GM12891 (cell line): ENCODE measurements around the gene AP3B2.
"Not testable (repeated sequence)": the region's sequence is repeated elsewhere in the genome, so short reads cannot be mapped to it uniquely, and the experiment has no call there.

Experiments
- DNase-seq: peaks from one replicate; pipeline ENCODE4 v3.0.0; 2011; ENCODE audit warnings: low spot score; ENCODE audit not compliant: insufficient read length
- FAIRE-seq: peaks from 2 replicates; lab custom pipeline; 2011; peaks lifted over from hg19 to GRCh38; lab: Jason Lieb, UNC
- PAX5 ChIP-seq: IDR thresholded peaks from 2 replicates; pipeline ENCODE4 v1.6.1; 2011; ENCODE audit warnings: low read length, moderate library complexity, mild to moderate bottlenecking; ENCODE audit not compliant: insufficient read depth, severe bottlenecking
- POLR2A ChIP-seq: IDR thresholded peaks from 2 replicates; pipeline ENCODE4 v1.6.1; 2011; ENCODE audit warnings: low read depth, low read length, control low read depth
- POLR2AphosphoS5 ChIP-seq: IDR thresholded peaks from 2 replicates; pipeline ENCODE4 v1.6.1; 2011; ENCODE audit warnings: low read depth, low read length, control low read depth
- POU2F2 ChIP-seq: IDR thresholded peaks from 2 replicates; pipeline ENCODE4 v1.6.1; 2011; ENCODE audit warnings: low read depth, mild to moderate bottlenecking, control low read depth, low read length, moderate library complexity
- SPI1 ChIP-seq: IDR thresholded peaks from 2 replicates; pipeline ENCODE4 v1.6.1; 2011; ENCODE audit warnings: low read depth, low read length, control low read depth
- TAF1 ChIP-seq: IDR thresholded peaks from 2 replicates; pipeline ENCODE4 v1.6.1; 2011; ENCODE audit warnings: low read depth, low read length, control low read depth

Gene AP3B2

GRCh38 chr15:82737975-82738374 is 28.3 kb upstream of the AP3B2 start:
- no peak for FAIRE-seq

GRCh38 chr15:82731527-82731926 is 21.9 kb upstream of the AP3B2 start:
- FAIRE-seq (no peak), DNase-seq (no peak)
- TF ChIP-seq POLR2AphosphoS5 (no peak), PAX5 (no peak), POU2F2 (no peak), POLR2A (no peak), SPI1 (no peak), TAF1 (no peak)

More at GRCh38 chr15:82737975-82738374, 28.3 kb upstream of the AP3B2 start:
- no peak for TF ChIP-seq POLR2AphosphoS5
- TF ChIP-seq POLR2A = no peak
- no peak for TF ChIP-seq SPI1
- TF ChIP-seq POU2F2 = no peak
- TF ChIP-seq TAF1 = no peak
- TF ChIP-seq PAX5 = no peak
- no peak for DNase-seq

- no peak for TF ChIP-seq SPI1
- no peak for TF ChIP-seq POU2F2
- TF ChIP-seq POLR2A = no peak
- TF ChIP-seq POLR2AphosphoS5 = no peak
- TF ChIP-seq PAX5 = no peak
- TF ChIP-seq TAF1 = no peak
- DNase-seq = no peak
Observed at GRCh38 chr15:82730022-82730530, 20.4 kb upstream of the AP3B2 start.

GRCh38 chr15:82726816-82727215 is 17.1 kb upstream of the AP3B2 start:
- FAIRE-seq = no peak
- TF ChIP-seq POLR2AphosphoS5 (no peak), TAF1 (no peak)
- DNase-seq = no peak

More at GRCh38 chr15:82730022-82730530, 20.4 kb upstream of the AP3B2 start:
- FAIRE-seq = no peak

- TF ChIP-seq POLR2AphosphoS5 (no peak), TAF1 (no peak), POLR2A (no peak), POU2F2 (no peak), SPI1 (no peak), PAX5 (no peak)
- FAIRE-seq = no peak
- DNase-seq = no peak
Observed at GRCh38 chr15:82715003-82715402, 5.3 kb upstream of the AP3B2 start.

GRCh38 chr15:82714016-82714415 is 4.3 kb upstream of the AP3B2 start:
- DNase-seq (no peak), FAIRE-seq (no peak)
- TF ChIP-seq PAX5 (no peak), POLR2A (no peak), POLR2AphosphoS5 (no peak), POU2F2 (no peak), SPI1 (no peak), TAF1 (no peak)

GRCh38 chr15:82712036-82712435 is 2.4 kb upstream of the AP3B2 start:
- no peak for TF ChIP-seq POLR2AphosphoS5
- no peak for TF ChIP-seq POU2F2
- no peak for TF ChIP-seq POLR2A
- TF ChIP-seq TAF1 = no peak
- TF ChIP-seq SPI1 = no peak
- TF ChIP-seq PAX5 = no peak
- DNase-seq (no peak), FAIRE-seq (no peak)

GRCh38 chr15:82710926-82711490 is 1.3 kb upstream of the AP3B2 start:
- TF ChIP-seq POLR2A = no peak
- TF ChIP-seq PAX5 = no peak
- no peak for TF ChIP-seq POU2F2
- TF ChIP-seq SPI1 = no peak
- no peak for TF ChIP-seq TAF1
- no peak for TF ChIP-seq POLR2AphosphoS5
- no peak for FAIRE-seq

GRCh38 chr15:82710208-82710555 is 507 bp upstream of the AP3B2 start:
- TF ChIP-seq POU2F2 (no peak), PAX5 (no peak), TAF1 (no peak), POLR2AphosphoS5 (no peak), SPI1 (no peak), POLR2A (no peak)
- DNase-seq (no peak), FAIRE-seq (no peak)

More at GRCh38 chr15:82710926-82711490, 1.3 kb upstream of the AP3B2 start:
- DNase-seq = no peak

- no peak for FAIRE-seq
- no peak for DNase-seq
- TF ChIP-seq PAX5 (no peak), SPI1 (no peak), POLR2A (no peak), TAF1 (no peak), POLR2AphosphoS5 (no peak), POU2F2 (no peak)
Observed at GRCh38 chr15:82709081-82709420, 624 bp downstream of the AP3B2 start.

- FAIRE-seq, DNase-seq: not testable (repeated sequence)
Observed at GRCh38 chr15:82705856-82706255, 3.8 kb downstream of the AP3B2 start.
